ENCODE measurements around the gene HNF1A. TPM values are rescaled to one million over a fixed set of nuclear protein-coding genes. Genes with fewer than 3 reads are reported as not detected.

HNF1A gene
- polyA plus RNA-seq, 1 donor from 2014 or later: not detected

GRCh38 chr12:120998435-120998834, 20.1 kb downstream of the HNF1A start:
- no peaks in the 10 kb centered on the region for H3K79me2 ChIP-seq (replicated peaks; ENCODE audit: insufficient read depth, low read length)
- TF ChIP-seq EP300 (conservative IDR thresholded peaks at IDR 0.05; ENCODE audit: poor library complexity, severe bottlenecking) (no peak), EZH2 (IDR thresholded peaks at IDR 0.05; ENCODE audit: borderline replicate concordance, insufficient read depth, low read length, poor library complexity, severe bottlenecking) (no peak), MXI1 (conservative IDR thresholded peaks at IDR 0.05; ENCODE audit: poor library complexity, severe bottlenecking) (no peak), CTCF (IDR thresholded peaks at IDR 0.05; ENCODE audit: poor library complexity, severe bottlenecking) (no peak), RAD21 (conservative IDR thresholded peaks at IDR 0.05) (no peak), TAF1 (IDR thresholded peaks at IDR 0.05; ENCODE audit: low read depth) (no peak), POLR2AphosphoS5 (IDR thresholded peaks at IDR 0.05) (no peak), REST (IDR thresholded peaks at IDR 0.05; ENCODE audit: borderline replicate concordance) (no peak), SMC3 (conservative IDR thresholded peaks at IDR 0.05; ENCODE audit: poor library complexity) (no peak)
- no peaks in the 10 kb centered on the region for H3F3A ChIP-seq (ENCODE audit: insufficient read depth, low read length, poor library complexity, severe bottlenecking)
- no peak overlapping the region for H3K4me3 ChIP-seq (ENCODE audit: low read length)
- H3K27me3 ChIP-seq (ENCODE audit: insufficient read depth, low read depth, low read length): no peaks in the 10 kb centered on the region
- H3K36me3 ChIP-seq (ENCODE audit: insufficient read depth, low read length): no peaks in the 10 kb centered on the region
- H3K9me2 ChIP-seq (ENCODE audit: insufficient read depth, low read length): no peaks in the 10 kb centered on the region
- no peak overlapping the region for H2AFZ ChIP-seq (ENCODE audit: low read depth, low read length)
- H3K27ac ChIP-seq (ENCODE audit: low read length): no peak overlapping the region
- no peaks in the 10 kb centered on the region for H3K9me3 ChIP-seq (ENCODE audit: low read length)
- H3K4me2 ChIP-seq (ENCODE audit: low read length): no peak overlapping the region
- no peak overlapping the region for H3K9ac ChIP-seq (ENCODE audit: low read length)
- H4K20me1 ChIP-seq (ENCODE audit: insufficient read depth): no peaks in the 10 kb centered on the region

- Histone ChIP-seq H2AFZ (ENCODE audit: low read depth, low read length) (no peak overlapping the region), H3K4me3 (ENCODE audit: low read length) (no peak overlapping the region), H3K79me2 (replicated peaks; ENCODE audit: insufficient read depth, low read length) (no peaks in the 10 kb centered on the region), H3K36me3 (ENCODE audit: insufficient read depth, low read length) (peaks cover 2% of the 10 kb centered on the region), H4K20me1 (ENCODE audit: insufficient read depth) (no peaks in the 10 kb centered on the region), H3K9me2 (ENCODE audit: insufficient read depth, low read length) (no peaks in the 10 kb centered on the region), H3K4me2 (ENCODE audit: low read length) (no peak overlapping the region), H3K9me3 (ENCODE audit: low read length) (no peaks in the 10 kb centered on the region), H3K27ac (ENCODE audit: low read length) (no peak overlapping the region), H3K27me3 (ENCODE audit: insufficient read depth, low read depth, low read length) (no peaks in the 10 kb centered on the region), H3K9ac (ENCODE audit: low read length) (no peak overlapping the region), H3F3A (ENCODE audit: insufficient read depth, low read length, poor library complexity, severe bottlenecking) (no peaks in the 10 kb centered on the region)
- no peak for TF ChIP-seq CTCF (IDR thresholded peaks at IDR 0.05; ENCODE audit: poor library complexity, severe bottlenecking)
- TF ChIP-seq EP300 (conservative IDR thresholded peaks at IDR 0.05; ENCODE audit: poor library complexity, severe bottlenecking): no peak
- no peak for TF ChIP-seq RAD21 (conservative IDR thresholded peaks at IDR 0.05)
- no peak for TF ChIP-seq TAF1 (IDR thresholded peaks at IDR 0.05; ENCODE audit: low read depth)
- TF ChIP-seq EZH2 (IDR thresholded peaks at IDR 0.05; ENCODE audit: borderline replicate concordance, insufficient read depth, low read length, poor library complexity, severe bottlenecking): no peak
- no peak for TF ChIP-seq REST (IDR thresholded peaks at IDR 0.05; ENCODE audit: borderline replicate concordance)
- no peak for TF ChIP-seq POLR2AphosphoS5 (IDR thresholded peaks at IDR 0.05)
- no peak for TF ChIP-seq SMC3 (conservative IDR thresholded peaks at IDR 0.05; ENCODE audit: poor library complexity)
- TF ChIP-seq MXI1 (conservative IDR thresholded peaks at IDR 0.05; ENCODE audit: poor library complexity, severe bottlenecking): no peak
Measured at GRCh38 chr12:120999191-121000120, 21.1 kb downstream of the HNF1A start.
